HCT116 (cell line): ENCODE data around the gene CNTN5. TPM values are rescaled to one million over a fixed set of nuclear protein-coding genes. Genes with fewer than 3 reads are reported as not detected.

Experiments
- ATAC-seq: fragments of 200-7000 bp; cut with Tn5 transposase; 2 replicates; pipeline ENCODE4 v1.9.1; 2020; ENCODE audit warnings: mild to moderate bottlenecking, moderate library complexity
- BruUV-seq: library from RNA; stranded (reverse); fragments of 400-500 nt; replicated peaks from 2 replicates; lab custom pipeline; 2021; lab: Mats Ljungman, UMichigan
- CTCF ChIA-PET: fragments of 300-600 bp; sonication (Branson Sonifier 250); formaldehyde crosslinking; loops from one replicate; lab custom pipeline; 2021; ENCODE audit warnings: antibody characterized with exemption; lab: Charles Lee
- POLR2A ChIA-PET: fragments of 300-600, 350-600 bp; sonication (Branson Sonifier 250); formaldehyde crosslinking; loops from one replicate; lab custom pipeline; 2021; ENCODE audit warnings: antibody characterized with exemption; lab: Charles Lee
- RAD21 ChIA-PET, 2 experiments: fragments of 300-600 bp; sonication (Branson Sonifier 250); formaldehyde crosslinking; loops; one replicate each; lab custom pipeline; 2023; ENCODE audit warnings: low total read pairs in 2 of 2; ENCODE audit not compliant: uncharacterized antibody in 2 of 2, unreplicated experiment in 2 of 2, low non-redundant PET in 1 of 2; lab: Charles Lee
- DNase-seq: peaks from one replicate; pipeline ENCODE4 v3.0.0-alpha.2; 2010; ENCODE audit warnings: low read depth, low spot score
- H2AFZ ChIP-seq: fragments of 200-600 bp; shearing (Covaris generic), sonication (generic); 2 replicates; pipeline ENCODE4 v1.6.1; 2017; ENCODE audit warnings: low read depth, mixed run types, mixed read lengths, antibody characterized with exemption, low read length; ENCODE audit not compliant: poor library complexity, severe bottlenecking
- H3K27ac ChIP-seq: 2 replicates; pipeline ENCODE4 v1.5.1; 2012; ENCODE audit warnings: low read depth, low read length
- H3K27me3 ChIP-seq: fragments of 200-600 bp; sonication (generic); 2 replicates; pipeline ENCODE4 v1.6.1; 2016; ENCODE audit warnings: mixed run types, low read length, mixed read lengths; ENCODE audit not compliant: insufficient read depth
- H3K36me3 ChIP-seq, 2 experiments: fragments of 200-500 bp in 1 of 2; fragments of 200-600 bp in 1 of 2; sonication (Bioruptor generic) in 1 of 2; sonication (generic) in 1 of 2; 2 replicates each; pipeline versions ENCODE4 v1.5.1 to v1.6.1; 2014 to 2016; ENCODE audit warnings: low read length in 2 of 2, inconsistent platforms in 1 of 2, mixed read lengths in 1 of 2, mixed run types in 1 of 2; ENCODE audit not compliant: insufficient read depth in 2 of 2, control insufficient read depth in 1 of 2
- H3K4me1 ChIP-seq, 2 experiments: fragments of 200-600 bp in 1 of 2; sonication (generic) in 1 of 2; 2 replicates each; pipeline versions ENCODE4 v1.5.1 to v1.6.1; 2012 to 2017; ENCODE audit warnings: low read length in 2 of 2, inconsistent platforms in 1 of 2, mild to moderate bottlenecking in 1 of 2, mixed read lengths in 1 of 2, mixed run types in 1 of 2, moderate library complexity in 1 of 2; ENCODE audit not compliant: insufficient read depth in 2 of 2, control insufficient read depth in 1 of 2
- H3K4me2 ChIP-seq: fragments of 200-600 bp; sonication (generic); 2 replicates; pipeline ENCODE4 v1.6.1; 2017; ENCODE audit warnings: mixed run types, low read length, mixed read lengths
- H3K4me3 ChIP-seq, 2 experiments: fragments of 200-600 bp in 1 of 2; sonication (generic) in 1 of 2; replicated peaks in 1 of 2; 2 replicates each; pipeline ENCODE4 v1.5.1; 2011 to 2016; ENCODE audit warnings: low read length in 2 of 2, control low read depth in 1 of 2, low read depth in 1 of 2, mild to moderate bottlenecking in 1 of 2, mixed read lengths in 1 of 2, mixed run types in 1 of 2
- H3K79me2 ChIP-seq: fragments of 200-600 bp; sonication (generic); 2 replicates; pipeline ENCODE4 v1.6.1; 2017; ENCODE audit warnings: mild to moderate bottlenecking, mixed run types, low read length, moderate library complexity, mixed read lengths; ENCODE audit not compliant: insufficient read depth
- H3K9ac ChIP-seq: fragments of 200-600 bp; sonication (generic); 2 replicates; pipeline ENCODE4 v1.6.1; 2016; ENCODE audit warnings: low read length, mixed read lengths
- H3K9me2 ChIP-seq: fragments of 200-600 bp; sonication (generic), shearing (Covaris generic); 2 replicates; pipeline ENCODE4 v1.6.1; 2017; ENCODE audit warnings: mixed run types, mild to moderate bottlenecking, moderate library complexity; ENCODE audit not compliant: insufficient read depth
- H3K9me3 ChIP-seq, 2 experiments: fragments of 200-500 bp in 1 of 2; fragments of 200-600 bp in 1 of 2; sonication (Bioruptor generic) in 1 of 2; sonication (generic) in 1 of 2; 2 replicates each; pipeline ENCODE4 v1.6.1; 2014 to 2017; ENCODE audit warnings: low read length in 2 of 2, mixed read lengths in 2 of 2, inconsistent platforms in 1 of 2, low read depth in 1 of 2, mild to moderate bottlenecking in 1 of 2, mixed run types in 1 of 2, moderate library complexity in 1 of 2; ENCODE audit not compliant: control insufficient read depth in 1 of 2, insufficient read depth in 1 of 2
- H4K20me1 ChIP-seq: fragments of 200-600 bp; sonication (generic), shearing (Covaris generic); 2 replicates; pipeline ENCODE4 v1.6.1; 2017; ENCODE audit warnings: mixed run types, mild to moderate bottlenecking, moderate library complexity; ENCODE audit not compliant: insufficient read depth
- ATF3 ChIP-seq: IDR thresholded peaks from 2 replicates; pipeline ENCODE4 v1.6.1; 2012
- CEBPB ChIP-seq: IDR thresholded peaks from 2 replicates; pipeline ENCODE4 v1.6.1; 2012; ENCODE audit warnings: low read depth
- EGR1 ChIP-seq: IDR thresholded peaks from 2 replicates; pipeline ENCODE4 v1.6.1; 2012; ENCODE audit warnings: low read depth
- ELF1 ChIP-seq: IDR thresholded peaks from 2 replicates; pipeline ENCODE4 v1.6.1; 2012; ENCODE audit warnings: low read depth, borderline replicate concordance
- EZH2 ChIP-seq: fragments of 200-600 bp; sonication (generic); IDR thresholded peaks from 2 replicates; pipeline ENCODE4 v1.6.1; 2017; ENCODE audit warnings: antibody characterized with exemption, mixed run types
- EZH2phosphoT487 ChIP-seq: fragments of 200-600 bp; IDR thresholded peaks from 2 replicates; pipeline ENCODE4 v1.6.1; 2018; ENCODE audit warnings: antibody characterized with exemption, borderline replicate concordance
- POLR2A ChIP-seq: IDR thresholded peaks from 2 replicates; pipeline ENCODE4 v1.7.0; 2011; ENCODE audit warnings: borderline replicate concordance; ENCODE audit not compliant: insufficient read depth, insufficient read length; ENCODE audit errors: extremely low read depth
- REST ChIP-seq: IDR thresholded peaks from 2 replicates; pipeline ENCODE4 v1.6.1; 2012; ENCODE audit warnings: low read depth
- SIN3A ChIP-seq: IDR thresholded peaks from 2 replicates; pipeline ENCODE4 v1.6.1; 2012; ENCODE audit warnings: low read depth
- SP1 ChIP-seq: IDR thresholded peaks from 2 replicates; pipeline ENCODE4 v1.6.1; 2012; ENCODE audit warnings: low read depth
- SRF ChIP-seq: IDR thresholded peaks from 2 replicates; pipeline ENCODE4 v1.6.1; 2012; ENCODE audit warnings: low read depth
- TCF7L2 ChIP-seq: IDR thresholded peaks from 2 replicates; pipeline ENCODE4 v1.7.0; 2011; ENCODE audit warnings: borderline replicate concordance, inconsistent platforms; ENCODE audit not compliant: insufficient read depth, insufficient read length; ENCODE audit errors: extremely low read depth
- ZFX ChIP-seq: fragments of 450-650 bp; IDR thresholded peaks from 2 replicates; pipeline ENCODE4 v1.6.1; 2017
- ZNF274 ChIP-seq: fragments of 200-500 bp; sonication (Bioruptor generic); IDR thresholded peaks from 2 replicates; pipeline ENCODE4 v1.6.1; 2014; ENCODE audit warnings: mild to moderate bottlenecking, low read depth, low read length, inconsistent platforms
- intact Hi-C: fragments of 100-400 bp; cut with micrococcal nuclease; formaldehyde crosslinking; loops from 2 replicates; pipeline ENCODE4 v1.10.0; 2022
- total RNA-seq: library from RNA; stranded (reverse); gene quantifications from one replicate; pipeline ENCODE4 v1.2.1, GENCODE V29; 2021; ENCODE audit not compliant: unreplicated experiment
- TF ChIP-seq, protein P1 (sequence below): IDR thresholded peaks from 2 replicates; pipeline ENCODE4 v1.6.1; 2012
- TF ChIP-seq, protein P2 (sequence below): IDR thresholded peaks from 2 replicates; pipeline ENCODE4 v1.6.1; 2011; ENCODE audit warnings: mild to moderate bottlenecking, low read length, moderate library complexity; ENCODE audit not compliant: insufficient replicate concordance; ENCODE audit errors: extremely low read depth

Gene CNTN5
- total RNA-seq, 1 experiment from 2014 or later, result not detected

- no TSS peak for BruUV-seq
- Histone ChIP-seq H3K9me2 (no peaks in the 10 kb centered on the region), H3K4me1 (no peaks in the 10 kb centered on the region), H3K79me2 (no peaks in the 10 kb centered on the region), H4K20me1 (no peaks in the 10 kb centered on the region), H3K27ac (no peak overlapping the region), H3K9ac (no peak overlapping the region), H3K36me3 (no peaks in the 10 kb centered on the region), H3K9me3 (peaks cover 0 to 3% of the 10 kb centered on the region in 2 experiments; a peak in 2 of 4 replicates), H3K27me3 (no peaks in the 10 kb centered on the region), H2AFZ (no peak overlapping the region), H3K4me2 (no peak overlapping the region), H3K4me3 (no peak overlapping the region)
- POLR2A ChIA-PET, result no interaction called here
- CTCF ChIA-PET, result no interaction called here
- DNase-seq (no peak), ATAC-seq (no peak)
- RAD21 ChIA-PET, result no interaction called here
- intact Hi-C loops, result no loop called here
- TF ChIP-seq EGR1, result no peak
- no peak for TF ChIP-seq ZFX
- no peak for TF ChIP-seq POLR2A
- no peak for TF ChIP-seq EZH2phosphoT487
- TF ChIP-seq TCF7L2, result no peak
Measured at GRCh38 chr11:100214791-100215190, 1194.0 kb downstream of the CNTN5 start.

- Histone ChIP-seq H3K36me3 (no peaks in the 10 kb centered on the region), H3K4me3 (no peak overlapping the region), H3K4me1 (no peaks in the 10 kb centered on the region), H3K9ac (no peak overlapping the region), H3K4me2 (no peak overlapping the region), H3K27me3 (no peaks in the 10 kb centered on the region), H3K9me2 (no peaks in the 10 kb centered on the region), H4K20me1 (no peaks in the 10 kb centered on the region), H2AFZ (no peak overlapping the region), H3K9me3 (no peaks in the 10 kb centered on the region), H3K27ac (no peak overlapping the region), H3K79me2 (no peaks in the 10 kb centered on the region)
- DNase-seq (no peak), ATAC-seq (no peak)
- no TSS peak for BruUV-seq
- RAD21 ChIA-PET, result no interaction called here
- intact Hi-C loops, result no loop called here
- CTCF ChIA-PET, result no interaction called here
- POLR2A ChIA-PET, result no interaction called here
- TF ChIP-seq ELF1 (no peak), SIN3A (no peak), TCF7L2 (no peak), SP1 (no peak), SRF (no peak), EZH2 (no peak), ZFX (no peak), CEBPB (no peak), EZH2phosphoT487 (no peak), ZNF274 (no peak), ATF3 (no peak), REST (no peak)
- TF ChIP-seq, protein P1, sequence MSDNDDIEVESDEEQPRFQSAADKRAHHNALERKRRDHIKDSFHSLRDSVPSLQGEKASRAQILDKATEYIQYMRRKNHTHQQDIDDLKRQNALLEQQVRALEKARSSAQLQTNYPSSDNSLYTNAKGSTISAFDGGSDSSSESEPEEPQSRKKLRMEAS, result no peak
- TF ChIP-seq, protein P2, sequence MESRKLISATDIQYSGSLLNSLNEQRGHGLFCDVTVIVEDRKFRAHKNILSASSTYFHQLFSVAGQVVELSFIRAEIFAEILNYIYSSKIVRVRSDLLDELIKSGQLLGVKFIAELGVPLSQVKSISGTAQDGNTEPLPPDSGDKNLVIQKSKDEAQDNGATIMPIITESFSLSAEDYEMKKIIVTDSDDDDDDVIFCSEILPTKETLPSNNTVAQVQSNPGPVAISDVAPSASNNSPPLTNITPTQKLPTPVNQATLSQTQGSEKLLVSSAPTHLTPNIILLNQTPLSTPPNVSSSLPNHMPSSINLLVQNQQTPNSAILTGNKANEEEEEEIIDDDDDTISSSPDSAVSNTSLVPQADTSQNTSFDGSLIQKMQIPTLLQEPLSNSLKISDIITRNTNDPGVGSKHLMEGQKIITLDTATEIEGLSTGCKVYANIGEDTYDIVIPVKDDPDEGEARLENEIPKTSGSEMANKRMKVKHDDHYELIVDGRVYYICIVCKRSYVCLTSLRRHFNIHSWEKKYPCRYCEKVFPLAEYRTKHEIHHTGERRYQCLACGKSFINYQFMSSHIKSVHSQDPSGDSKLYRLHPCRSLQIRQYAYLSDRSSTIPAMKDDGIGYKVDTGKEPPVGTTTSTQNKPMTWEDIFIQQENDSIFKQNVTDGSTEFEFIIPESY, result no peak
Measured at GRCh38 chr11:100220801-100221200, 1200.1 kb downstream of the CNTN5 start.
